Adipocyte (in vitro differentiated cells): ENCODE measurements around the gene TSR3.

Experiments
- DNase-seq: peaks from one replicate; pipeline ENCODE4 v3.0.0-alpha.2; 2015; ENCODE audit warnings: low read depth
- H3K27me3 ChIP-seq: replicated peaks from 2 replicates; pipeline ENCODE4 v1.7.0; 2013; ENCODE audit warnings: mild to moderate bottlenecking, low read length, moderate library complexity; ENCODE audit not compliant: control insufficient read depth, insufficient read depth
- H3K36me3 ChIP-seq: 2 replicates; pipeline ENCODE4 v1.7.0; 2013; ENCODE audit warnings: low read length, mild to moderate bottlenecking, moderate library complexity; ENCODE audit not compliant: control insufficient read depth, insufficient read depth, severe bottlenecking
- H3K4me1 ChIP-seq: 2 replicates; pipeline ENCODE4 v1.7.0; 2013; ENCODE audit warnings: mild to moderate bottlenecking, low read length, moderate library complexity; ENCODE audit not compliant: control insufficient read depth, insufficient read depth
- H3K4me3 ChIP-seq: 2 replicates; pipeline ENCODE4 v1.7.0; 2013; ENCODE audit warnings: mild to moderate bottlenecking, low read length, moderate library complexity
- H3K9ac ChIP-seq: 2 replicates; pipeline ENCODE4 v1.7.0; 2013; ENCODE audit warnings: mild to moderate bottlenecking, low read length, moderate library complexity
- H3K9me3 ChIP-seq: 2 replicates; pipeline ENCODE4 v1.7.0; 2013; ENCODE audit warnings: mild to moderate bottlenecking, low read length, moderate library complexity; ENCODE audit not compliant: control insufficient read depth

Gene TSR3

DNA sequence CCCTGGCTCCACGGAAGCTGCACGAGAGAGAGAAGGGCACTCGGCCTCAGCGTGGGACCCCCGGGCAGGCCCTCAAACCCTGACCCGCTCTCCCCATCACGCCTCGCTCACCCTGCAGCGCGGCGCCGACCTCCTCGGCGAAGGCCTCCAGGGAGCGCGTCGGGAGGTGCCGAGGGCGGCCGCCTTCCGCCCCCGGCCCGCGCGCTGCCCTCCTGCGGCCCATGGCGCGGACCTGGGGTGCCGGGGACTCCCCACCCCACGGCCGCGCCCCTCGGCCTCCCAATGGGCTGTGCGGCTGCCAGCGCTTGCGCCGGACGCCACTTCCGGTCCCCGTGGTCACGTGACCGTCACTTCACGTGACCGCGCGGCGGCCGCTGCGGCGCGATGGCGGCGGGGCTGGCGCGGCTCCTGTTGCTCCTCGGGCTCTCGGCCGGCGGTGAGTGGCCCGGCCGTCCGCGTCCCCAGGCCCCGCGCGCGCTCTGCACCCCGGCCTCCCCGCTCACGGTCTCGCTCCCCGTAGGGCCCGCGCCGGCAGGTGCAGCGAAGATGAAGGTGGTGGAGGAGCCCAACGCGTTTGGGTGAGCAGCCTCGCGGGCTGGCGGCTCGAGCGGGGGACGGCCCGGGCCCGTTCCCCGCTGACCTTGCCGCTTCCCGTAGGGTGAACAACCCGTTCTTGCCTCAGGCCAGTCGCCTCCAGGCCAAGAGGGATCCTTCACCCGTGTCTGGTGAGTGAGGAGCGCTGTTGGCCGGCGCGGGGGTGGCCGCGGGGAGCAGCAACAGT is at the start of gene TSR3, which contains the start of gene GNPTG:
Gene TSR3 (minus strand): TSS at position 297 of the 781 bp plus-strand sequence. CDS start 74 bp downstream, at position 223.
Gene GNPTG (plus strand): TSS at position 350 of the 781 bp plus-strand sequence. CDS start 35 bp downstream, at position 385.
- peak; percentile 93 for DNase-seq
- Histone ChIP-seq H3K9ac (peak within 1 kb of the TSS; percentile 96), H3K9me3 (no peaks in the 10 kb centered on the region), H3K36me3 (peaks cover 13% of the 10 kb centered on the region), H3K27me3 (no peaks in the 10 kb centered on the region), H3K4me3 (peak within 1 kb of the TSS; percentile 98), H3K4me1 (peaks cover 19% of the 10 kb centered on the region)

DNA sequence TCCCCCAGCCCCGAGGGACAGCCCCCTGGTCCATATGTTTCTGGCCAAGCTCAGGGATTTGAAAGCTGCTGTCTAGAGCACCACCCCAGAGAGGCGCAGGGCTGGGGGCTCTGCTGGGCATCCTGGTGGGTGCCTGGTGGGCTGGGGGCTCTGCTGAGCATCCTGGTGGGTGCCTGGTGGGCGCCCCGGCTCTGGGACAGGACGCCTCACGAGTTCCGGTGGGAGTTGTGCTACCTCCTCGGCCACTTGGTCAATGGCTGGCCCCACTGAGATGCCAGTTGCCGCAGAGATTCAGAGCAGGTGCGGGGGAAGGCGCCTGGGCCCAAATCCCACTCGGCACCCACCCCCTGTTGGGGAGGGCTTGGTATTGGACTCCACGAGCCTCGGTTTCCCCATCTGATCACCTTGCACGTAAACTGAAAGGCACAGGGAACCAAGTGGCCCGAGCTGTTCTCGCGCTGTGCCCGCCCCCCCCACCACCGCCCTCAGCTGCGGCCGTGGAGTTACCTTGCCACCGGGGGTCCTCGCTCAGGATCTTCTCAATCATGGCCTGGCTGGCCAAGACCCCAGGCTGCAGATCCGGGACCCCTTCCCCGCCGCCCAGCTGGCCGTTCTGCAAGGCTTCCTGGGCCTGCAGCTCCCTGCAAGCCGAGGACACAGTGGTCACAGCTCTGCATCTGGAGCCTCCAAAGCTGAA is 49.5 kb upstream of the TSR3 start:
- no peaks in the 10 kb centered on the region for H3K9me3 ChIP-seq
- peaks cover 31% of the 10 kb centered on the region for H3K36me3 ChIP-seq
- H3K9ac ChIP-seq: no peak overlapping the region
- H3K4me3 ChIP-seq: no peak overlapping the region
- H3K27me3 ChIP-seq: no peaks in the 10 kb centered on the region
- no peaks in the 10 kb centered on the region for H3K4me1 ChIP-seq
- DNase-seq: no peak

DNA sequence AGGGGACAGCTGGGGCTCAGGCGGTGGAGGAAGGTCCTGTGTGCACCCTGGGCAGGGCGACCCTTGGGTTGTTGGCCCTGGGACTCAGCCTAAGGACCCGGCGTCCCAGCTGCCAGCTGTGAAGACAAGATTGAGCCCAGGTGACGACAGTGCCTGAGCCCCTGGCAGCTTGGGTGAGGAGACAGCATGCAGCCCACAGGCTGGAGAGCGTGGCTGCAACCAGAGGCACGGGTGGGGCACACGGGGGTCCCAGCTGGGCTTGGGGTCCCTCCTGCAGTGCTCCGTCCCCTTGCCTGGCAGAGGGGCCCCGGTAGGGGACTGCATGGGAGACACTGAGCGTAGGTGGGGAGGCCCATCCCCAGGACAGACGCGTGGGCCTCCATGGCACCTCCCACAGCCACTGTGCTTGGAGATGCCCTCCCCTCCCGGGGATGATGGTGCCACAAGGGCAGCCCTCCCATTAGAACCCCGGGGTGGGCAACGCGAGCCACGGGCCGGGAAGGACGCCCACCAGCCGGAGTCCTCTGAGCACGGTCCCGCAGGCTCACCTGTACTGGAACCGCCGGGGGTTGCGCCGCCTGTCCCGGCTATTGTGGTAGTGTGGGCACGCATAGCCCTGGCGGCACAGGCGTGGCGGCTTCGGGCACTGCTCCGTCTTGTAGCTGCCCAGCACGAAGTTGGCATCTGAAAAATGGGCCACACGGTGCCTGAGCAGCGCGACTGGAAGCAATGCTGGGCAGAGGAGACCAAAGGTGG is 47.3 kb upstream of the TSR3 start:
- Histone ChIP-seq H3K4me3 (no peak overlapping the region), H3K9ac (no peak overlapping the region), H3K36me3 (peaks cover 31% of the 10 kb centered on the region), H3K9me3 (no peaks in the 10 kb centered on the region), H3K27me3 (no peaks in the 10 kb centered on the region), H3K4me1 (no peaks in the 10 kb centered on the region)
- DNase-seq: no peak

DNA sequence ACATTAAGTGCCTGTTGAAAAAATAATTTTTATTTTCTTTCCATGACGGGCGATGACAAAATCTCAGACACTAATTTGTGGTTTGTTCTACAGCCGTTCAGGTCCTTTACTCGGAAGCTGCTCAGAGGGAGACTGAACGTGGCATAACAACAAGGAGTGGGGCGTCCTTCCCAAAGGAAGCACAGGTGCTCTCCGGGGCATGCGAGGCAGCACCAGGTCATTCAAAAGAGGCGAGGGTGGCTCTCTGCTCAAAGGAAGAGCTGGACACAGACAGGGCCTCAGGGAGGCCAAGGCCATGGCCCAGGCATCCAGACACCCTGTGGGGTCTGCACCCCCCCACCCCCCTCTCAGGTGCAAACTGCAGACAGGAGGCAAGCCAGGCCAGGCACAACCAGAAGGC is 46.7 kb upstream of the TSR3 start:
- H3K9ac ChIP-seq: no peak overlapping the region
- H3K4me1 ChIP-seq: no peaks in the 10 kb centered on the region
- no peaks in the 10 kb centered on the region for H3K27me3 ChIP-seq
- no peak overlapping the region for H3K4me3 ChIP-seq
- DNase-seq: no peak
- no peaks in the 10 kb centered on the region for H3K9me3 ChIP-seq
- peaks cover 37% of the 10 kb centered on the region for H3K36me3 ChIP-seq

DNA sequence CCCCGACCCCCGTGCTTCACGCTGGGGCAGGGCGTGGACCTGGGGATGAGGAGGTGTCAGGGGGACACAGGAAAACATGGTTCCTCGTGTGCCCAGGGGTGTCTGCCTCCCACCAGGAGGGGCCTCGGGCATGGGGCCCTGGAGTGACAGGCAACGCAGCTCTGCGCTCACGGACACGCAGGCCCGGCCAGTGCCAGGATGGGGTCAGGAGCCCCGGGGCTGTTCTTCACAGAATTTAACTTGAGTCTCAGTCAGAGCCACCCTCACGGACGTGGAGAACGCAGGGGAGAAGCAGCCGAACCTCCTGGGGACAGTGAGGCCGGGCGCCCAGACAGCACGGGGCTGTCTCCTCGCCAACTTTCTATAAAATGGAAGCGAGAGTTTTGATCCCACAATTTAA is 46.1 kb upstream of the TSR3 start:
- no peak for DNase-seq
- Histone ChIP-seq H3K4me3 (no peak overlapping the region), H3K4me1 (no peaks in the 10 kb centered on the region), H3K9me3 (no peaks in the 10 kb centered on the region), H3K36me3 (peaks cover 38% of the 10 kb centered on the region), H3K27me3 (no peaks in the 10 kb centered on the region), H3K9ac (no peak overlapping the region)

DNA sequence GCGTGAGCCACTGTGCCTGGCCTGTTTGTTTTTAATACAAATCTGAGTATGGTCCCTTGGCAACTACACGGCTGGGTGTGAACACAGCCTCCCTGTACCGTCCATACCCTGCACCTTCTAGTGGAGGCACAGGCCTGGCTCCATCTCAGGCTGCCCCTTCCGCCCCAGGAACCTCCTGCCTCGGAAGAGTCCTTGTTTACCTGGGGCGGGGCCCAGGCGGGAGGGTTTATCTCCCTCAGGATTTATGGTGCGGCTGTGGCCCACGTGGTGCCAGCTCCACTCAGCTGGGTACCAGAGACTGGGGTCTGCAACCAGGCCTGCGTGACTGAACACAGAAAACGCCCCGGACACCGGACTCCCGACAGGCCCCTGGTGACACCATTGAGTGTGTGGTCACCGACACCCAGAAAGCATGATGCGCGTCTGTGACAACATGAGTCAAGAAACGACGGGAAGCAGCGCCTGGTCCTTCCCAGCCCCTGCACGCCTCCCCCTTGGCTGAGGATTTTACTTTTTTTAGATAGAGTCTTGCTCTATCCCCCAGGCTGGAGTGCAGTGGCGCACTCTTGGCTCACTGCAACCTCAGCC is 43.9 kb upstream of the TSR3 start:
- no peaks in the 10 kb centered on the region for H3K9me3 ChIP-seq
- H3K4me3 ChIP-seq: no peak overlapping the region
- peaks cover 41% of the 10 kb centered on the region for H3K36me3 ChIP-seq
- no peak for DNase-seq
- no peaks in the 10 kb centered on the region for H3K4me1 ChIP-seq
- H3K9ac ChIP-seq: no peak overlapping the region
- H3K27me3 ChIP-seq: no peaks in the 10 kb centered on the region

DNA sequence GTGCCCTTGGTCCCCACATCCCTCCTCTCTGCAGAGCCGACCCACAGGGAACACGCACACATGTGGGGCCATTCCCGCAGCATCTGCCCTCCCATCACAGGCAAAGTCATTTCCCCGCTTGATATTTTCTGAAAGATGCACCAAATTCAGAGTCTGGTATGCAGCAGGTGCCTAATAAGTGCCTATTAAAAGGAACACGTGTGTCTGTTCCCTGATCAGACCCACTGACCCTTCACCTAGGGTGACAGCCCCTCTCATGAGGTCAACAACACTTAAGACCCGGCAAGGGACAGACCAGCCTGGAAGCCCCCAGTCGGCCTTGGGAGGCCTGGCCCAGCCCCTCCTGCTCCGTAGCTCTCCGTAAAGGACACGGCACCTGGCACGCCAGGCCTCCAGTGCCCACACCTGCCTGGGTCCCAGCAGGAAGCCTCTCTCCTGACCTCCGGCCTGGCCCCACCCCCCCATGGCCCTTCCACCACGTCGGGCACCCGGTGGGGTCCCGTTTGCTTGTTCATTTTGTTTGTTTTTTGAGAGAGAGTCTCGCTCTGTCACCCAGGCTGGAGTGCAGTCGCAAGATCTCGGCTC is 42.8 kb upstream of the TSR3 start:
- no peaks in the 10 kb centered on the region for H3K9me3 ChIP-seq
- H3K4me1 ChIP-seq: no peaks in the 10 kb centered on the region
- peaks cover 48% of the 10 kb centered on the region for H3K36me3 ChIP-seq
- no peak for DNase-seq
- no peaks in the 10 kb centered on the region for H3K27me3 ChIP-seq
- H3K4me3 ChIP-seq: no peak overlapping the region
- H3K9ac ChIP-seq: no peak overlapping the region

DNA sequence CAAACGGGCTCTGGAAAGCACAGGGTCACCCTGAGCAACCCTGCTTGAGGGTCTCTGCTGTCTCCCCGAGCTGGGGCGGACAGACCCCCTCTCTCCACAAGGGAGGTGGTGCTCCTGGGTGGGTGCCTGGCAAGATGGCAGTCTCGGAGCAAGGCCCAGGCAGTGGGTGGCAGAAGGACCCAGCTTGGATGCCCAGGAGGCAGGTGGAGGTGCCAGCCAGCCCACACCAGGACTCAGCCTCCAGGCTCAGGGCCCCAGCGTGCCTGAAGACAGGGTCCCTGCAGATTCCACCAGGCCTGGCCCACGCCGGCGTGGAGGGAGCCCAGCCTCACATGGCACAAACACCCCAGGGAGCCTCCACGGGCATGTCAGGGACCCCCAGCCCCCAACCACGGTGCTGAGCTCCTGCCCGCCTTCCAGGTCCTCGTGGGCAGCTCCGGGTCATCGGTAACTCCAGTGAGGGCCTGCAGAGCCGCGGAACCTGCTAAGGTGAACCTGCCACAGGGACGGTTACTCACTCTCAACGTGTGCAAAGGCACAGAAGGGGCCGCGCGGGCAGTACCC is 42.0 kb upstream of the TSR3 start:
- peaks cover 42% of the 10 kb centered on the region for H3K36me3 ChIP-seq
- no peak overlapping the region for H3K9ac ChIP-seq
- H3K27me3 ChIP-seq: no peaks in the 10 kb centered on the region
- no peaks in the 10 kb centered on the region for H3K9me3 ChIP-seq
- no peak overlapping the region for H3K4me3 ChIP-seq
- no peak for DNase-seq
- no peaks in the 10 kb centered on the region for H3K4me1 ChIP-seq

DNA sequence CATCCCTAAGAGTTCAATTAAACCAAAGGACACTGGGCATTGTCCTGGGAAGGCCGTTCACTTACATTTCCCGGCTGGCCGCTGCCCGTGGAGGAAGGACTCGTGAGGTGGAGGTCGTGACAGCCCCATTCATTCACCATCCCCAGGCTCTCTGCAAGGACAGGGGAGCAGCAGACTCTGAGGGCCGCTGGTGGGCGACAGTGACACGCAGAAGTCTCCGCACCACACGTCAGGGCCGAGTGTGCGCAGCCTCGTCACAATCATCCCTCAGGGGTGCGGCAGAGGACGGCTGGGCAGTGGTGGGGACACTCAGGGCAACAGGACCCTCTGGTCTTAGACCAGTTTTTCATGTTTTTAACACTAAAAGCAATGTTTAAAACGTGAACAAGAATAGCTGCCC is 41.1 kb upstream of the TSR3 start:
- Histone ChIP-seq H3K36me3 (peaks cover 42% of the 10 kb centered on the region), H3K4me1 (no peaks in the 10 kb centered on the region), H3K27me3 (no peaks in the 10 kb centered on the region), H3K4me3 (no peak overlapping the region), H3K9ac (no peak overlapping the region), H3K9me3 (no peaks in the 10 kb centered on the region)
- DNase-seq: no peak

DNA sequence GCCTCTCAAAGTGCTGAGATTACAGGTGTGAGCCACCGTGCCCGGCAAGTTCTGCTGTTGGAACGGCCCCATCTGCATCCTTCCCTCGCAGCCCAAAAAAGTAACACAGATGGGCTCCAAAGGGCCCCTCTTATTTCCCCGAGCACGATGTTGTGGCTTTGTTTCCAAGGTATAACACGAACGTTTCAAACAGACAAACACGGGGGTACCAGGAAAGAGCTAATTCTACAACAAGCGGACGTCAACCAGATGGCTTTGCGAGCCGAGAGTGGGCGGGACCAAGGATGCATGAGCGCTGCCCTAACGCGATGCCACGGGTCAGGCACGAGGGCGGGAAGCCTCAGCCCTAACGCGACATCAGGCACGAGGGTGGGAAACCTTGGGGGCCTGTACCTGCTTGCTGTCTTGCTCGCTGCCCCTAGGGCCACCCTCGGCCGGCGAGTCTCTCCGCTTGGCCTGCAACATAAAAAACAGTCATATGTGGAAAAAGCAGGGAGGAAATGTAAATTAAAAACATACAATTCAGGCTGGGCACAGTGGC is 38.6 kb upstream of the TSR3 start:
- no peak for DNase-seq
- Histone ChIP-seq H3K9me3 (no peaks in the 10 kb centered on the region), H3K36me3 (peaks cover 43% of the 10 kb centered on the region), H3K4me1 (no peaks in the 10 kb centered on the region), H3K27me3 (no peaks in the 10 kb centered on the region), H3K4me3 (no peak overlapping the region), H3K9ac (no peak overlapping the region)
